HG02970 (cell line): ENCODE results near the gene LRRC4.

ENCODE experiments used
- ATAC-seq: cut with Tn5 transposase; IDR thresholded peaks from one replicate; pipeline ENCODE4 v1.9.1; 2021; ENCODE audit warnings: mild to moderate bottlenecking, moderate library complexity, moderate number of reproducible peaks; ENCODE audit not compliant: unreplicated experiment, low FRiP score

Gene LRRC4

DNA sequence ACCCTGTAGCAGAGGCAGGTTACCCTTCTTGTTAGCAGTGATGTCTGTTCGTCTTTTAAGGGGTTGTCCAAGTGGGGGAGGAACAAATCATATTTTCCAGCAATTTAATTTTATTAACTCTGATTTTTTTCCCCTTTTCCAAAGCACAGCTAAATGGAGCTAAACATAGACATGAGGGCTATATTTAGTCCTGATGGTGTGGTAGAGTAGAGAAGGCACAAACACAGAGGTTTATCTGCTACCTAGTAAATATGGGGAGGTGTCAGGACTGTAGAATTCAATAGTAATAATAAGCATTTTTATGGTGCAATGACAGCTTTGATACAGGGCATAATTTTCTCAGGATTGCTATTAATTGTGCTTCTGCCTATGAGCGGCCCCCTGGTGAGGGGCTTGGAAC is 22.5 kb downstream of the LRRC4 start:
- ATAC-seq, result no peak

- no peak for ATAC-seq
These were observed 23.1 kb downstream of the LRRC4 start for GRCh38 chr7:128008141-128008540.

- ATAC-seq, result no peak
These were observed 23.9 kb downstream of the LRRC4 start for GRCh38 chr7:128007303-128007680.

GRCh38 chr7:128006550-128007302 is 24.5 kb downstream of the LRRC4 start:
- no peak for ATAC-seq

DNA sequence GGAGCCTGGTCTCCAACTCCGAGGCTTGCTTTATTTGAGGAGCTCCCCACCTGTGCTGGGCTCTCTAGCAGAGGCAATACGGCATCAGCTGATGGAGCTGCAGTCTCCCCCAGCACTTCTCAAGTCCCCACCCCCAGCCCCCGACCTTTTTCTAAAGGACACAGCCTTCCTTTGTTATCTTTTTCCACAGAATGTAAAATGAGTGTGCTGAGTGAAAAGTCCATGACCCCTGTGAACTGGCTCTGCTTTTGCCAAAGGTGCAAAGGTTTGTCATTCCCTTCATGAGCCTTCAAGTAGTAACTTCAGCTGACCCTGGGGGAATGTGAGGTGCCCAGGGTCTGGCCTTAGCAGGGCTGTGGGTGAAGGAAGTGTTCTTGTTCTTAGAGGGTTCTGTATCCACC is 25.5 kb downstream of the LRRC4 start:
- ATAC-seq, result no peak

DNA sequence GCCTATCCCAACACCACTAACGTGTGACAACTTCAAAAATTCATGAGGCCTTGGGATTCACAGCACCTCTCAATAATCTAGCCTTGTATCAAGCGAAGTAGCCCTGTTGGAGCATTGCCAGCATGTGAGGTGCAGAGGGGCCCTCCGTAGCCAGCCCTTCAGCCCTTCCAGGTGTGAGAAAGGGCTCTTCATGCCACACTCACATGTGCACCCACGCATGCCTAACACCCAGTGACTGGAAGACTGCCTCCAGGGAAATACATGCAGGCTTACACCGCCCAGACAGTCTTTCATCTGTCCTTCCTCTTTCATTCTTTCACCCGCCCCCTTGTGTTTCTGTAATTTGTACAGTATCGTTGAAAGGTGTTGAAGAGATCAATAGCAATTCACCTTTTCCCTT is 26.1 kb downstream of the LRRC4 start:
- ATAC-seq, result no peak

GRCh38 chr7:128004623-128005022 is 26.6 kb downstream of the LRRC4 start:
- ATAC-seq, result no peak

DNA sequence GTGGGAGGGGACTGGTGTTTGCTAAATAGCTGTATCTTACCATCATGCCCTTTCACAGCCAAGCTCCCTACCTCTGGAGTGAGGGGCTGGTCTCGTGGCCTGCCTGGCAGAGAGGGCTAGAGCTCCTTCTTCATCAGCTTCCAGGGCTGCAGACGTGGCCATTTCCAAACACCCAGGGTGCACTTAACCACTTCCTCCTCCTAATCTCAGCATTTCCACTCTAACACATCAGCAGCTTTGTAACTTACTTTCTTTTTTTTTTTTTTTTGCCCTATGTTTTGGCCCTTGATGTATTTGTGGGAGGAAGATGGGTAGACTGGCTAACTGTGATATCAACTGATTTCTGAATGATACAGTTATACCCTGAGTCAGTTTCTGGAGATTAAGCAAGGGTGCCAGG is 27.4 kb downstream of the LRRC4 start:
- ATAC-seq, result no peak

GRCh38 chr7:128003167-128003566 is 28.1 kb downstream of the LRRC4 start:
- ATAC-seq, result no peak

DNA sequence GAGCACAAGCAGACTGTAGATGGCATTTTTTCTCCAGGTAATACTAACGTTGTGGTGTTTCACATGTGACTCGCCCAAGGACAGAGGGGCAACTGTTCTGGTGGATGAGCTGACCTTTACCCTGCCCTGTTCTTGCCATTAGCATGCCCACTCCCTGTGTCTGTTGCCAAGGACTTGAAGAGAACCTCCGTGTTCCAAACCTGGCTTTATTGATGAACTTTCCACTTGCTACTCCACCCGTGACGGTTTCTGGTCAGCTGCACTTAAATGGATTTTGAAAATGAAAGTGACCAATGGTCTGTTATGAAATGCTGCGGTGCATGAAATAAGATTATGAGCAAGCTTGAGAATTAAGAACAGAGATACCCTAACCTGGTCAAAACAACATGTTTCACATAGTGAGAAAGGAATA is 30.4 kb downstream of the LRRC4 start:
- ATAC-seq, result peak; percentile 59

GRCh38 chr7:128000048-128000447 is 31.2 kb downstream of the LRRC4 start:
- no peak for ATAC-seq

- ATAC-seq, result no peak
These were observed 32.6 kb downstream of the LRRC4 start for GRCh38 chr7:127998671-127999070.

- ATAC-seq, result no peak
These were observed 33.9 kb downstream of the LRRC4 start for GRCh38 chr7:127997226-127997922.

DNA sequence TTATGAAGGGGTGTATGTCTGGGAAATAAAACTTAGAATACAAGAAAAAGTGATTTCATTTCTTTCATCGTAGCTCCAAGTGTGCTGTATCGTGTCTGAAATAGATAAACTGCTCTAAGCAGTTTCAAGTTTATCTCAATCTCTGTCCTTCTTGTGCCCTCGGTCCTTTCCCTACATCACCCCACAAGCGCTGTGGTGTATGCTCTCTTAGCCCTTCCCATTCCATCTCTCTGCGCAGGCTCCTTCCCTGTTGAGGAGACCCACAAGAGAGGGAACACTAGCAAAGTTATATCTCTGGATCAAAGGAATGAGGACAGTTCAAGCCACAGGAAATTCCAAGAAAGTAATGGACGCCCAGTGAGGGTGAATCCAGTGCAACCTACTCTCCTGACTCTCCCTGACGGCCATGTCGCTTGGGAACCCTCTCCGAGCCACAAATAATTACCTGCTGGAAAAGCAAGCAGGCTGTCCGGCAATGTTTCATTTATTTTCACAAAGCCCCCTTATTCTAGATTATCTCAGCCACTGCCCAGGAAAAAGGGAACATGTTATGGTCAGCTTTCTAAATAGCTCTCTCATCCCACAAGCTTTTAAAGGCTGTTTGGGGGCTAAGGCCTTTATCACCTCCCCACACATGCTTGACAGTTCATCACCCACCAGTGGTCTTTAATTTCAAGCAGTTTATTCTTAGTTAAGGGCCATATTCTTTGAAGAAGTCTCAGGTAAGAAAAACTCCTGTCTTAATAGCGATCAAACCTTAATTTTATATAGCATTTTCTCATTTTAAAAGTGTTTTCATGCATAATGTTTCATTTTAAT is 34.8 kb downstream of the LRRC4 start:
- ATAC-seq, result no peak

- ATAC-seq, result no peak
These were observed 35.4 kb downstream of the LRRC4 start for GRCh38 chr7:127995881-127996215.

- ATAC-seq, result no peak
These were observed 35.9 kb downstream of the LRRC4 start for GRCh38 chr7:127995156-127995880.

DNA sequence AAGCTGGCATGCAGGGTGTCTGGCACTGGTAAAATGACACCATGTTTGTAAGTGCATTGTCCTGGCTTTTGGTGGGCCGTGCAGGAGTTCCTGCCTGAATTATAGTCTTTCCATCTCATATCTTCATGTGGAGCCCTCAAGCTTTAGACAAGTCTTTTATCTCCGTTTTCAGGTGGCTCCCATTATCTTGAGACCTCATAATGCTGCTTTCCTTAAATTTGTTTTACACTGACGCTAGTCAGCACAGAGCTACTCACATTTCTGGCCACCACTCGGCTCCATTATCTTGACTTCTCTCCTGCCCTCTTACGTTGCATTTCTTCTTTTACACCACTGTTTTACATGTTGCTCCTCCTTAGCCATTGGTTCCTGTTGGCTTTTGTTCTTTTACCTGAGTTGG is 37.2 kb downstream of the LRRC4 start:
- ATAC-seq, result no peak

GRCh38 chr7:127993317-127993716 is 37.9 kb downstream of the LRRC4 start:
- no peak for ATAC-seq

DNA sequence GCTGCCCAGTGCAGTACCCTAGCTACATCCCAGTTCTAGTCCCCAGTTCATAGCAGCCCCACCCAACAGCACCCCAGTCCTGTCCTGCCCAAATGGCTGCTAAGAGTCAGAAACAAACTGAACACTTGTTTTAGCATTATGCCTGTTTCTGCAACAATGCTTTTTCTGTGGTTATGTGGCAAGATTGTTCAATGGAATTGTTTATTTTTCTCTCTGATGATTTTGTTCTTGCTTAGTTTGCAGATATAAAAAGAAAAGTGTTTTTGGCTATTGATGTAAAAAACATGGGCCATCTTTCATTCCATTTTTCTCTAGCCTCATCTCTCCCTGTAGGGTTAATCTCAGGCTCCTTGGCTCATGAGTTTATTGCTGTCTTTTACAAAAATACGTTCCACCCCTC is 42.5 kb downstream of the LRRC4 start:
- no peak for ATAC-seq

GRCh38 chr7:127986581-127987521 is 44.4 kb downstream of the LRRC4 start:
- ATAC-seq, result no peak
